NOMO-1 treated with DMSO at 0.1 percent for 48 hours (cell line): ENCODE measurements around the gene BAHD1.

ENCODE experiments used
- DNase-seq: peaks from one replicate; lab custom pipeline; 2025; ENCODE audit not compliant: unreplicated experiment; lab: John Stamatoyannopoulos, UW

The BAHD1 gene

DNA sequence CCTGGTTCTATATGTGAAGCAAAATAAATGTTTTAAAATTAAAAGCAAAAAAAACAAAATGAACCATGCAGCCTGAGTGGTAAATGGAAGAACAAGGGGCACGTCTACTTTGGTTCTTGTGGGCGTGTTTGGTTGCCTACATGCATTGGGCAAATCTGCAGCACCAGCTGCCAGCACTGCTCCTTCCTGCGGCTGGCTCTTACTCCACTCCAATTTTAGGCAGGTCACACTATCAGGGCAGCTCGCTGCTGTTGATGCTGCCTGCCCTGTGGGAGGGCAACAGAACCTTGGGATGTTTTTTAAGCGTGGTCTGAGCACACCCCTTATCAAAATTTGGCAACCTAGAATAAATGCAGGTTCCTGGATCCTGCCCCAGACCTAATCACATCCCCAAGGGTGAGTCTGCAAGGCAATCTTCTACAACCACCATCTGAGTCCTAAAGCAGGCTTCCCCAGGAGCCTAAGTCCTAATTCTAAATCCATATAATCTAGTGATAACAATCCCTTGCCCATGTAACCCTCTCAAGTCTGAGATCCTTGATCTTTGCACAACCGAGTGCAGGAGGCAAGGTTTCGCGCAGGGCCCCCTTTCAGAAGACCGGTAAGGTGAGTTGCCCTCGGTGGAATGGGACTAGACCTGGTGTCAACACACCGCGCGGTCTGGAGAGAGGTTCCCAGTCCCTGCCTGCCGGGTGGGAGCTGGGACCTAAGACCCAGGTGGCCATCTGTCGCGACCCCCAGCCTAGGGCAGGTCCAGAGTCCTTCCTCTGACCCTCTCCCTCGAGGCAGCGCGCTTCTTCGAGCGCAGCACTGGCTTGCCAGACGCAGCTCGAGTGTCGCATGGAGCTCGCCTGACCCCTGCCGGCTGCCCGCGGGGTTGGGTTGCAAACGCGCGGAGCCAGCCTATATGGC lies 19.3 kb upstream of the BAHD1 start:
- peak; percentile 59 for DNase-seq

DNA sequence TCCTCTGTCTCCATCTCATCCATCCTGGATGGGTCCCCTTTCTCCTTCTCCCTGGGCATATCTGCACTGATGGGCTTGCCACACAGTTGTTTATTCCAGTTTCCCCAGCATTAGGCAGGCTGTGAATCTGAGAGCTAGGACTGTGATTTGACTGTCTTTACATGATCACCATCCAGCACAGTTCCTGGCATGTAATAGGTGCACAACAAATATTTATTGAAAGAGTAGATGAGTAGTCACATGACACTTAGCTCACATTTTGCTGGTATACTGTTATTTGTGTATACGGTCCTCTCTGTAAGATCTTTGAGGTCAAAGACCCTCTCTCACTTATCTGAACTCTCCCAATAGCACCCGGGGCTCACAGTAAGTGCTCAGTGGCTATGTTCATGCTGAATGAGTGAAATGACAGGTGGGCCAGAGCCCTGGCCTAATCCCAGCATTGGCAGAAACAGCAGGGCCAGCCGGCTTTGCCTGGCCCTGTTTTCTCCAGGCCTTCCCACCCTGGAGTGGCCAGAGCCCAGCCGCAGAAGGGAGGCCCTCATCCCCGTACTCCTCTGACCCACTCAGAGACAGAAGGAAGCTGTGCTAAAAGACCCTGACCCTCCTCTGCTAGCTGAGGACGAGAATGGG lies 16.2 kb upstream of the BAHD1 start:
- DNase-seq, result no peak

DNA sequence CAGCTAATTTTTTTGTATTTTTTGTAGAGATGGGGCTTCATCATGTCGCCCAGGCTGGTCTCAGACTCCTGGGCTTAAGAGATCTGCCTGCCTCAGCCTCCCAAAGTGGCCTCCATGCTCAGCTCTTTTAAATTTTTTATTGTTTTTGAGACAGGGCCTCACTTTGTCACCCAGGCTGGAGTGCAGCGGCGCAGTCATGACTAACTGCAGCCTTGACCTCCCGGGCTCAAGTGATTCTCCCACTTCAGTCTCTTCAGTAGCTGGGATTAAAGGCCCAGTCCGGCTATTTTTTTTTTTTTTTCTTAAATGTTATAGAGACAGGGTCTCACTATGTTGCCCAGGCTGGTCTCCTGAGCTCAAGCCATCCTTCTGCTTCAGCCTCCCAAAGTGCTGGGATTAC lies 15.1 kb upstream of the BAHD1 start:
- no peak for DNase-seq

DNA sequence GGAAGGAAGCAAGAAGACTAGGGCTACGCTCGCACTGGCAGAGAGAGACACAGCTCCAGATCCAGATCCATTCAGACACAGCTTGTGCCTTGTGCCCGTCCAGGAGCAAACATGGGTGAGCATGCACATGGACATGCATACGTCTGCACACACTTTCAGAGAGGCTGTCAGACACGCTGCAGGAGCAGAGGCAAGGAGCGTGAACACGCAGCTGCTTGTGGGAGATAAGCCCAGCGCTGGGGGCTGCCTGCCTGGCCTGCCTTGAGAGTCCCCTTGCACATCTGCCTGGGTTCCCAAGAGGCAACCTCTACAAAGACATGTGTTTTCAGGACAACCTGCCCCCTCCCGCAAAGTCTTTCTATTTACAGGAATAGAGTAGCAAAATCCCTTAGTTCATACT lies 13.6 kb upstream of the BAHD1 start:
- no peak for DNase-seq

DNA sequence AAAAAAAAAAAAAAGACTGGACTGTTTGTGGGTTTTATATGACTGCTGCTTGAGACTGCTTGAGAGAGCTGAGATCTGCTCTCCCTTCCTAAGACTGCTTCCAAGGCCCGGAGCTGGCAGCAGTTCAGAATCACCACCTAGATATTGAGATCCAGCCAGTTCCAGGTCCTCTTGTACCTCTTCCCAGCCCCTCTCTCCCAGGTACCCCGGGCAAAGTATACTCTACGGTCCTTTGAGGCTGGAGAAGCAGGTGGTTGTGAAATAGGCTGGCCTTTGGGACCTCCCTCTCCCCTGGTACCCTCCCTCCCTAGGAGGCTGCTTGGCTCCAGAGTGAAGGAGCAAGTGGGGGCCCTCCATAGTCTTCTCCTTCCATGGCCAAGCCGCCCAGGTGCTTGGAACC lies 12.6 kb upstream of the BAHD1 start:
- DNase-seq, result no peak

DNA sequence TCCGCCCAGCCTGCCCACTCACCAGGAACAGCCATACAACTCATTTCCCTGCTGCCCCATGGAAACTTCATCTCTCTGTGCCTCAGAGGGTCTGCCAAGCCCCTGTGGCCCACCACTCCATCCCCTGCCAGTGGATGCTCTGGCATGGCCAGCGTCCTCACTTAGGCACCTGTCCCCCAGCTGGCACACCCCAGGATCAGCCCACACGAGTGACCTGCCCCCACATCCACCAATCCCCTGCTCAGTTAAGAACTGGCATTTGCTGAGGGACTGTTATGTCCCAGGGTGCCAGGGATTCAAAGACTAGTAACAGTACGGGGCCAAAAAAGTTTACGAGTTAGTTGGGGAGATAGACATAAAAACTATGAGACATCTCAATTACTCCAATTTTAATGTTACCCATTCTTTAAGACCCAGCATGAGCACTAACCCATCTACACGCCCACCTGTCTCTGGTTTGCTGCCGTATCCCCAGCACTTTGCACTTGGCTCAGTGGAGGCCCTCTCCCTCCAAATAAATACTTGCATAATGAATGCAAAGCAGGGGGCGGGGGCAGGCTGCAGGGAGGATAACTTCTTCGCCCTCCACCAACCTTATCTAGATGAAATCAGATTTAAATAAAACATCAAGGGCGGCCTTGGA lies 11.6 kb upstream of the BAHD1 start:
- no peak for DNase-seq

DNA sequence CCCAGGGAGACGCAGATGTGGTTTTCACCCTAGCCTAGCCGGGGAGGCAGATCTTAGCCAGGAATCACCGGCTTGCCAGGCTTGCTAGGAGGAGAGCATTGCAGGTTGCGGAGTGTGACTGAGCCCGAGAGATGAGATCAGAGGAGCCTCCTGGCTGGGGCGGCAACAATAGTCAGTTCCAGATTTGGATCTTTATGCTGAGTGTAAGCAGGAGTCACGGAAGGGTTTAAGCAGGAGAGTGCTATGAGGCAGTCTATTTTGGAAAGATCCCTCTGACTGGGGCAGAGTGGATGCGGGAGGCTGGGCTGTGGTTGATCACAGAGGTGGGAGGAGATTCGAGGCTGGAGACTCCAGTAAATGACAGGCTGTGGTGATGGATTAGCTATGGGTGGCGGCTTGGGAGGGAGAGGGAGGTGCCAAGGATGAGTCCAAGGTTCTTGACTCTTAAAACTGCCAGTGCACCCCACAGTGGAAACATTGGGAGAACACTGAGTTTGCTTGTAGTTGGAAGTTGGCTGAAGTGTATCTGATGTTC lies 10.4 kb upstream of the BAHD1 start:
- no peak for DNase-seq

DNA sequence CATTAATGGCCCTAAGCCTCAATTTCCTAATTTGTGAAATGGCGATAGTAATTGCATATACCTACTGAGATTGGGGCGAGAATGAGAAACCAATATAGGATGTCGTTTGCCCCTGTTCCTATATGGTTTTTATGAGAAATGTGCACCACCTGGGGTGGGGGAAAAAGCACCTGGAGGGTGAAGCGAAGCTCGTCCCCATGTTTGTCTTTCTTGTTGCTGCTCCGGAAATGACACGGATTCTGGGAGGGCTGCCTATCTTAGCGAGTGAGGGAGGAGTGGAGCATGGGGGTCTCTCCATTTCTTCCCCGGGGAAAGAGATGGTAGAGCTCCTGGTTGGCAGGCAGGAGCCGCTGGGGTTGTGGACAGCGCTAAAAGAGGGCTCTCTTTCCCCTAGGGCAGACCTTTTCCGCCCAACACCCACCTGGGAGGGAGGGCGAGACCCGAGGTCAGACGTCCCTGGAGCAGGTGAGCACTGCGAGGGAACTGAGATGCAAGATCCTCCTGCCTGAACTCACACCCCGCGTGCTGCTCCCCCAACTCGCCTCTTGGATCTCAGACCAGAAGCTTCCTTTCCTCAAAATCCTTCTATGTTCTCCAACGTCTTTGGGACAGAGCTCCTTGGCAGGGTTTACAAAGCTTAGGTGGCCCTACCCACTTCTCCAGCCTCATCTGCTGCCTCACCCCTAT lies 5.6 kb upstream of the BAHD1 start:
- DNase-seq, result no peak

DNA sequence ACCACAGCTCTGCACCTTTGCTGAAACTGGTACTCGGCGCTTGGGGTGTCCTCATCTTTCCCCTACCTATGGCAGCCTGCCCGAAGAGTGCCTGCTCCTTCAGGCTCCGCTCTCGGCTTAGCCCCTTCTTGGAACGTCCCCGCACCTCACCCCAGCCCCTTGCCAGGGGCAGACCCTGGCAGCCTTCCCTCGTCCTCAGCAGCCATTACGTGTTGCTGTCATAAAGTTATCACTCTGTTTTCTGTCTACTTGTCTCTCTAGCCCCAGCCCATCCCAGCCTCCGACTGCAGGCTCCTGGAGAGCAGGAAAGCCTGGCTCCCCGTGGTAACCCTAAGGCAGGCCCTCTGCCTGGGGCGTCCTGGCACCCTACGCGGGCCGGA lies 5.1 kb upstream of the BAHD1 start:
- no peak for DNase-seq

DNA sequence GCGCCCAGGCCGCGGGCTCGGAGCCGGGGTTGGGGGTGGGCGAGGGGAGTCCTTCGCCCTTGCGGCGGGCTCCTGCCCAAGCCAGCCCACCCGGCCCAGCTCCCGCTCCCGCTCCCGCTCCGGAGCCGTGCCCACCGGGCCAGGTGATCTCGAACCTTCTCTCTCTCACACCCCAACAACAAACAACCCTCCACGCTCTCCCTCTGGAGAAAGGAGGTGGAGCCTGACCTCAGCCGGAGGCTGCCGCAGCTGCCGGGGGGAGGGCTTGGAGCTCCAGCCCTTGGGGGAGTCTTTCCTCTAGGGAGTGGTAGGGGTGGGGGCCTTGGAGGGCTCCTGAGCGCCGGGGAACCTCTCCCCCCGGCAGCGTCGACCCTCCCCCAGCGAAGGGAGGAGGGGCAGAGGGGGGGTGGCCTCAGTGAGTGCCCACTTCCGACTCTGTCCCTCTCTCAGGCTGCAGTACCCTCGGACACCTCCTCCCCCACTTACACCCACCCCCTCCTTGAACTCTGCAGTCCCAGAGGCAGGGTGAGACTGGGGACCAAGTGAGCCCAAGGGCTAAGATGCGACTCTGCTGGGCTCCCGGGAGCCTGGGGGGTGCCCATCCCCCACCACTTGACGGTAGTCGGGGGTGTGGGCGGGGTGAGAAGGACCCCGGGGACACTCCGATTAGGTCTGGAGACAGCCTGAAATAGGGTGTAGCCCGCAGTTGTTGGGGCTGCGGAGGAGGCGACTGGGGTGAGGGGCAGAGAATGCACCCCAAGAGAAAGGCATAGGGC lies 4.4 kb upstream of the BAHD1 start:
- DNase-seq, result no peak

DNA sequence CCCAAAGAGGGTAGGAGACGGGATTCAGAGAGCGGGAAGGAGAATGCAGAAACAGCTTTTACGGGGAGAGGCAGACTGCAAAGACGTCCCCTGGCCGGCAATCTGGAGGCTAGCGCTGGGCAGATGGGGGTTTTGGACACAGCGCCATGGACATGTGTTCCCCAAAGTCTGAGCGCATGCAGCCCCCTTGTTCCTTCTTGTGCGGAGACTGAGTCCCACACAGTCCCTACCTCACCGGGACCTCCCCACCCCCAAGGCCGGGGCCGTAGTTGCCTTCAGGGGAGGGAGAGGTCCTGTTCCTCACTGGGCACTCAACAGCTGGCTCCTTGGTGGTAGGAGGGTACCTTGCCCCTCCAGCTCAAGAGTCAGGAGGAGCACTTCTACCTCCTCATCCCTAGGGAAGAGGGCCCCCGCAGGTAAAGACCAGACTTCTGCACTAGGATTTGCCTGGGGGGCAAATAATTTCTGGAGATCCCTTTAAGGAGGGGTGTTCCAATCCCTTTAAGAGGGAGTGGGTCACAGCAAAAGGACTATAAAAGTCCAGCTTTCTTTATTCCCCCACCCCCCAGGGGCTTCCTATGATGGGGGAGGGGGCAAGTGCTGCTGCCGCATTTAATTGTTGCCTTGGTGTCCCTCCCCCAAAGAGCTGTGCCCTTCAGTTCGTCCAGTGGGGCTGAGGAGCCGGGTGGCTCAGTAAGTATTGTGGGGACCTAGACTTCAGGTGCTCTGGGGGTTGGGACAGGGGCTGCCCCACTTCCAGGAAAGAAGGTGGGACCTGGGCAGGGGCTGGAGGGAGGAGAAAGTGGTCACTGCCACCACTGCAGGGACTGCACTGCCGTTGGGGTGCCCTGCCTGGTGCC lies 3.6 kb upstream of the BAHD1 start:
- no peak for DNase-seq

DNA sequence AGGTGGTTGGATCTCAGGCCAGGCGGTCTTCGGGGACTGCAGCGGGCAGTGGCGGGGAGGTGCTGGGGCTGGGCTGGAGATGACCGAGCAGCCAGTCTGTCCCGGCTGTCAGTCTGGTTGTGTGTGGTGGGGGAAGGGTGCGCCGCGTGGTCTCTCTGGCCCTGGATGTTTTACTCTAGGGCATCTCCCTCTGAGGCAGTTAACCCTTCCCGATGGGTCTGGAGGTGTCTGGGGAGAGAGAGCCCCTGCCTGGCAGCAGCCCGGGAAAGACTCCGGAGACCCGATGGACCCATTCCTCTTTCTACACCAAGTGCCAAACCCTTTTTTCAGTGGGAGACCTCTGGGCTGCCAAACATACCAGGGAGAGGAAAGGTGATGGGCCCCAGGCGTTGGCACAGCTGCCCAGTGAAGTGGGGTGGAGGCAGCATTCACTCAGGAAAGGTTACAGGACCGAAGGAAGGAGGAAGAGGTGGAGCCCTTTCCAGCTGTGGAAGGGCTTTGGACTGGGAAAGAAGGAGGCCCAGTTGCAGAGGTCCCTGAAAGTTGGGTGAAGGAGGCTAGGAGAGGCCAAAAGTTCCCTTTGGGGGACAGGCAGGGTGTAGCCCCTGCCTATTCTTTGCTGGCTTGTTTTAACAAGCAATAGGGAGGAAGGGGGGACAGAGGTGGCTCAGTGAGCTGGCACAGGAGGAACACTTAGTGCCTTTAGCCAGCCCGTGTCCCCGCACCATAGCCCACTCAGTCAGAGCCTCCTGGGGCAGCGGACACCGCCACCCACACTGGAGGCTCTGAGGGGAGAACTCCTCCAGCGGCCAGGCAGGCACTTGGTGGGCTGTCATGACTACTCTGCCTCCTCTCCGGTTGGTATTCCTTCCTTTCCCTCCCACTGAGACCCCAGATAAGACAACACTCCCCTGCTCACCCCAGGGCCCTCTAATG lies 2.7 kb upstream of the BAHD1 start:
- no peak for DNase-seq

DNA sequence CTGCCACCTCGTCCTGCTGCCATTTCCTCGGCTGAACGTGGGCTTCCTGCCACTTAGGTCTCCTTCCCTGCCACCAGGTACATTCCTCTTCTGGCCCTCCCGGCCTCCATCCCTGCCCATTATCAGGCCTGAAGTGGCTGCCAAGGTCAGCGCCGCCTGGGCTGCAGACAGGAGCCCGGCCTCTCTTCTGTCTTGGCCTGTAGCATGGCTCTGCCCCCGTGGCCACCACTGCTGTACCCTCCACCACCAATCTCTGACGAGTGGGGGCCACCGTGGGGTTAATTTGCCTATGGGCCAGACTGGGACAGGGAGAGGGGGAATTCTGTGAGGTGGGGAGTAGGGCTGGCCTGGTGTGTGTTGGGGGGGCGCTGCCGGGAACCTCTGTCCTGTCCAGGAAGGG lies 2.0 kb upstream of the BAHD1 start:
- no peak for DNase-seq

DNA sequence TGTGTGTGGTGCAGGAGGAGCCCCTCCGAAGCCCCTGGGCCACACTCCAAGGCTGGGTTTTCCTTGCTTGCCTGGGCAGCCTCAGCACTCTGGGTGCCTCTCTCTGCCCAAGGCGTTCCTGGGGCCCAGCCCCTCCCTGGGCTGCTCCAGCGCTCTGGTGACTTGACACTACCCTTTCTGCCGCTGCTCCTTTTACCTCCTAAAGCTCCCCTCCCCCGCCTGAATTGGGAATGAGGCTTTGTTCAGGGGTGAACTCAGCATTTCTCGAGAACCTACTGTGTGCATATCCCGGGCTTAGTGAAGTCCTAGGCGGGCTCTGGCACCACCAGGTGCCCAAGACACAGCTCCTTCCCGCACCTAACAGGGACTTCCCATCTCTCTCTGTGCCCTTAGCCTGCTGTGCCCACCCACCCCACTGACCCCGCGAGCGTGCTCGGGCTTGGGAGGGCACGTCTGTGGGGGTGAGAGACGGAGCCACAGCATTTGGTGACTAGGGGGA lies 1.2 kb upstream of the BAHD1 start:
- no peak for DNase-seq

DNA sequence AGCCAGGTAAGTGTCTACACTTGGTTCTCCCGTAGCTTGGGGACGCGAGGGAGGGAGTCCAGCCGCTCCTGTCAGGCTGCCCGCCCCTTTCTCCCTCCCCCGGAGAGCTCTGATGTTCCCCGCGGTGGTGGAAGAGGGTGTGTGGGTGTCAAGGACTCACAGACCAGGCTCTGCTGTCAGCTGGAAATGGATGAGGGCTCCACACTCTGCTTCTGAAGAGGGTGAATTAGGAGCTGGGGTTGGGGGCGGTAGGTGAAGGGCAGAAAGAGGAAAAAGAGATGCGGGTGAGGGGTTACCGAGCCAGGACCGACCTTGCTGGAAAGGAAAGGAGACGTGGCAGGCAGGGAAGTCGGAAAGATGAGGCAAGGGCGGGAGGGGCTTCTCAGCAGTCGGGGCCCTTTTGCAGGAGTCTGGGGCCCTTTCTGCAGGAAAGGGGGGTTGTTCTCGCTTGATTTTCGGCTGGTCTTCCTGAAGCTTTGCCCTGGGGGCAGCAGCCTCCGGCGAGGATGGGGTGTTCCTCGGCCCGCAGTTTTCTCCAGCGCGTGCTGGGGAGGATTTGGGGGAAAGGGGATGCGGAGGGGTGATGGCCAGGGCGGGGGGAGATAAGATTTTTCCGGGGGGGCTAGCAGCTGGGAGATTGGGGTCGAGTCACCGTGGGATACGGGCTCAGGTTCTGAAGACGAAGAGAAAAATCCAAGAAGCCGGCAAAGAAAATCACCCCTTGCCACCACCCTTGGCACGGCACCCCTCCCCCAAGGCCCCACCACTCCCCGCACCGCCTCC lies 602 bp upstream of the BAHD1 start:
- DNase-seq, result peak; percentile 30

DNA sequence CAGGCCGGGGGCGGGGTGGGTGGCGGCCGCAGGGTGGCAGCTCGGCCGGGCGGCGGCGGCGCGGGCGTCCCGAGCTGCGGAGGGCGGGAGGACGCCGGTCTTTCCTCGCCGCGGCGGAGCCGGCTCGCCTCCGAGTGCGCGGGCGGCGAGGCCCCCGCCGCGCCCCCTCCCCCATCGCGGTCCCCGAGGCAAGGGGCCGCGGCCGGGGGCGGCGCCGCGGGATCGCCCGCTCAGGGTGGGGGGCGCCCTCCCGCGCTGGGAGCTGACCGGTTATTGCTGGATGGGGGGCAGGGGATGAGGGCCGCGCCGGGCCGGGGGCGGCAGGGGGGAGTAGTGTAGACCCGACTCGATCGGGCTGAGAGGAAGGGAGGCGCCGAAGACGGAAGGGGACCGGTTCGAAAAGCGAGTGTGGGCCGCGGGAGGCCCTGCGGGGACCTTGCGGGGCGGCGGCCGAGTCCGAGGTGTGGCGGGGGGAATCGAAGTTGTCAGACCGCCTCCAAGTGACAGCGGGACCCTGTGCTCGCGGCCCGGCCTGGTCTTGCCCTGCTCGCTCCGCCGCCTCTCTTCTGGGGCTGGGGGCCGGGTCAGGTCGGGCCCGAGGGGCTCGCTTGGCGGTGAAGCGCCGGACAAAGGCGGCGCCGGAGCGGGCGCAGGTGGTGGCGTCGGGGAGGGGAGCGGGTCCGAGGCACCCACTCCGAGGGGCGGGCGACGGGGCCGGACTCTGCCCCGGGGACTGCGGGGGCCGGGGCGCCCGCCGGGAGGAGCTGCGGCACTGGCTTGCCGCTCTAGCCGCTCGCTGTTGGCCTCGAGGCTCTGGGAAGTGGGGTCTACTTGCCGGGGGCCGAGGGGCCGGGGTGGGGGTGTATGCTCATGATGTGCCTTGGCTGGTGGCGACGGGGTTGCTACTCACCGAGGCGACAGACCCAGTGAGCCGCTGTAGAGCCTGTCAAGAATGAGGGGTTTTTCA lies 1.1 kb downstream of the BAHD1 start:
- no peak for DNase-seq
